GM19463 (cell line): ENCODE data around the gene NPTN.

Source experiments
- ATAC-seq: cut with Tn5 transposase; IDR thresholded peaks from one replicate; pipeline ENCODE4 v1.9.1; 2021; ENCODE audit warnings: mild to moderate bottlenecking, moderate library complexity; ENCODE audit not compliant: unreplicated experiment

NPTN gene

GRCh38 chr15:73632670-73633058, 525 bp downstream of the NPTN start:
- ATAC-seq: no peak

- no peak for ATAC-seq
Observed at GRCh38 chr15:73631915-73632669, 1.1 kb downstream of the NPTN start.

- no peak for ATAC-seq
Observed at GRCh38 chr15:73630921-73631362, 2.2 kb downstream of the NPTN start.

GRCh38 chr15:73629798-73630429, 3.3 kb downstream of the NPTN start:
- ATAC-seq: no peak

- ATAC-seq: no peak
Observed at GRCh38 chr15:73628976-73629797, 4.0 kb downstream of the NPTN start.

- no peak for ATAC-seq
Observed at GRCh38 chr15:73628102-73628501, 5.1 kb downstream of the NPTN start.

- ATAC-seq: no peak
Observed at GRCh38 chr15:73626072-73626471, 7.1 kb downstream of the NPTN start.

- no peak for ATAC-seq
Observed at GRCh38 chr15:73624530-73624929, 8.7 kb downstream of the NPTN start.

- no peak for ATAC-seq
Observed at GRCh38 chr15:73621286-73621826, 11.8 kb downstream of the NPTN start.

GRCh38 chr15:73620078-73620477, 13.1 kb downstream of the NPTN start:
- ATAC-seq: no peak

- no peak for ATAC-seq
Observed at GRCh38 chr15:73617913-73618312, 15.3 kb downstream of the NPTN start.

GRCh38 chr15:73617301-73617831, 15.8 kb downstream of the NPTN start:
- ATAC-seq: no peak

- ATAC-seq: no peak
Observed at GRCh38 chr15:73608941-73609340, 24.2 kb downstream of the NPTN start.

GRCh38 chr15:73608475-73608874, 24.7 kb downstream of the NPTN start:
- ATAC-seq: no peak

- no peak for ATAC-seq
Observed at GRCh38 chr15:73607843-73608242, 25.3 kb downstream of the NPTN start.

GRCh38 chr15:73607405-73607804, 25.8 kb downstream of the NPTN start:
- no peak for ATAC-seq

GRCh38 chr15:73605759-73606436, 27.3 kb downstream of the NPTN start:
- ATAC-seq: no peak

- no peak for ATAC-seq
Observed at GRCh38 chr15:73604477-73604876, 28.7 kb downstream of the NPTN start.

GRCh38 chr15:73602992-73603391, 30.2 kb downstream of the NPTN start:
- no peak for ATAC-seq

- ATAC-seq: no peak
Observed at GRCh38 chr15:73602446-73602843, 30.7 kb downstream of the NPTN start.
